ENCODE data around the gene LSM14A.

The LSM14A gene

DNA sequence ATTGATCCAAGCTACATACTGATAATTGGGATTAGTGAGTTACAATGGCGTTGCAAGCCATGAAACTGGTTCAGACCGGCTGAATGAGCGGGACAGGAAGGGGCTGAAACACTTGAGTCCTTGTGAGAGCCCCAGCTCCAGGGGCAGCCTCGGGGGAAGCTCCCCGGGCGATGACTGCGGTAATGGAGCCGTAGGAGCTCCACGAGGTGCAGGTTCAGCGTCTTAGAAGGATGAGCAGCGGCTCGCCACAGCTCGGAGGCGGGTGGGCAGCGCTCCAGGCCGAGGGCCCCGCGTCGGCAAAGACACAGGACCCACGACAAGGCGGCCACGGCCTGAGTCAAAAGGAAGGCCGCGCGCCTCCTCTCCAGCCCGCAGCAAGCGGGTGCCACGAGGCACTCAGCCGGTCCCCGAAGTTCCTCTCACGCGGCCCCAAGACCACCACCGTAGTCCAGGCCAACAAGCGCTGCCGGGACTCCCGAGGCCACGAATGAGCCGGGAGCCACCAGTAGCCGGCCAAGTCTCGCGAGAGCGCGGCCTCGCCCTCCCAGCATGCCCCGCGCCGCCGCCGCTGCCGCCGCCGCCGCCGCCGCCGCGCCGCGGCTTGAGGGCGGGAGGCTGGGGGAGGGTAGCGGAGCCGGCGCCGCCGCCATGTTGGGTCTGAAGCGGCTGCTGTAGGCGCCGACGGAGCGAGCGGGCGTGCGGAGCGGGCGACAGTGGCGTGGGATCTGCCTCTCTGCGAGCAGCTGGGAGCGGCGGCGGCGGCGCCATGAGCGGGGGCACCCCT is at the start of gene LSM14A (continued):
- TF ChIP-seq, protein P1, sequence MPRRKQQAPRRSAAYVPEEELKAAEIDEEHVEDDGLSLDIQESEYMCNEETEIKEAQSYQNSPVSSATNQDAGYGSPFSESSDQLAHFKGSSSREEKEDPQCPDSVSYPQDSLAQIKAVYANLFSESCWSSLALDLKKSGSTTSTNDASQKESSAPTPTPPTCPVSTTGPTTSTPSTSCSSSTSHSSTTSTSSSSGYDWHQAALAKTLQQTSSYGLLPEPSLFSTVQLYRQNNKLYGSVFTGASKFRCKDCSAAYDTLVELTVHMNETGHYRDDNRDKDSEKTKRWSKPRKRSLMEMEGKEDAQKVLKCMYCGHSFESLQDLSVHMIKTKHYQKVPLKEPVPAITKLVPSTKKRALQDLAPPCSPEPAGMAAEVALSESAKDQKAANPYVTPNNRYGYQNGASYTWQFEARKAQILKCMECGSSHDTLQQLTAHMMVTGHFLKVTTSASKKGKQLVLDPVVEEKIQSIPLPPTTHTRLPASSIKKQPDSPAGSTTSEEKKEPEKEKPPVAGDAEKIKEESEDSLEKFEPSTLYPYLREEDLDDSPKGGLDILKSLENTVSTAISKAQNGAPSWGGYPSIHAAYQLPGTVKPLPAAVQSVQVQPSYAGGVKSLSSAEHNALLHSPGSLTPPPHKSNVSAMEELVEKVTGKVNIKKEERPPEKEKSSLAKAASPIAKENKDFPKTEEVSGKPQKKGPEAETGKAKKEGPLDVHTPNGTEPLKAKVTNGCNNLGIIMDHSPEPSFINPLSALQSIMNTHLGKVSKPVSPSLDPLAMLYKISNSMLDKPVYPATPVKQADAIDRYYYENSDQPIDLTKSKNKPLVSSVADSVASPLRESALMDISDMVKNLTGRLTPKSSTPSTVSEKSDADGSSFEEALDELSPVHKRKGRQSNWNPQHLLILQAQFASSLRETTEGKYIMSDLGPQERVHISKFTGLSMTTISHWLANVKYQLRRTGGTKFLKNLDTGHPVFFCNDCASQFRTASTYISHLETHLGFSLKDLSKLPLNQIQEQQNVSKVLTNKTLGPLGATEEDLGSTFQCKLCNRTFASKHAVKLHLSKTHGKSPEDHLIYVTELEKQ (tag by site-specific recombination; IDR thresholded peaks at IDR 0.05; ENCODE audit: borderline replicate concordance) = peak; percentile 21; the same call in 1 of the 2 replicates
- TF ChIP-seq ZSCAN23 (tag by site-specific recombination; IDR thresholded peaks at IDR 0.05) (peak; percentile 40; the same call in 1 of the 2 replicates), ZNF624 (tag by site-specific recombination; IDR thresholded peaks at IDR 0.05) (no peak), ZNF175 (tag by site-specific recombination; IDR thresholded peaks at IDR 0.05) (no peak), ZNF335 (tag by site-specific recombination; conservative IDR thresholded peaks at IDR 0.05) (peak; percentile 99), ZBTB1 (tag by site-specific recombination; IDR thresholded peaks at IDR 0.05) (0 out of 2 replicates have a peak, but pooled peaks have one; percentile 11), ZNF350 (tag by site-specific recombination; IDR thresholded peaks at IDR 0.05) (no peak), FEZF1 (tag by site-specific recombination; IDR thresholded peaks at IDR 0.05) (0 out of 2 replicates have a peak, but pooled peaks have one; percentile 11), GLI4 (tag by site-specific recombination; IDR thresholded peaks at IDR 0.05) (no peak; the same call in 1 of the 2 replicates), ZNF146 (tag by site-specific recombination; IDR thresholded peaks at IDR 0.05) (peak; percentile 65), ZNF2 (tag by site-specific recombination; IDR thresholded peaks at IDR 0.05) (peak; percentile 97), ZNF140 (tag by site-specific recombination; IDR thresholded peaks at IDR 0.05) (no peak), SP2 (tag by site-specific recombination; IDR thresholded peaks at IDR 0.05) (peak; percentile 41), ZNF433 (tag by site-specific recombination; IDR thresholded peaks at IDR 0.05; ENCODE audit: low read depth) (no peak; the same call in 1 of the 2 replicates), ZNF48 (tag by site-specific recombination; IDR thresholded peaks at IDR 0.05) (no peak), KLF1 (tag by site-specific recombination; IDR thresholded peaks at IDR 0.05) (no peak), ZNF391 (tag by site-specific recombination; IDR thresholded peaks at IDR 0.05; ENCODE audit: borderline replicate concordance, low read depth) (peak; percentile 79), ZEB2 (tag by site-specific recombination; IDR thresholded peaks at IDR 0.05) (peak; percentile 95), SCRT2 (tag by site-specific recombination; IDR thresholded peaks at IDR 0.05) (peak; percentile 79)
- TF ChIP-seq, protein P2, sequence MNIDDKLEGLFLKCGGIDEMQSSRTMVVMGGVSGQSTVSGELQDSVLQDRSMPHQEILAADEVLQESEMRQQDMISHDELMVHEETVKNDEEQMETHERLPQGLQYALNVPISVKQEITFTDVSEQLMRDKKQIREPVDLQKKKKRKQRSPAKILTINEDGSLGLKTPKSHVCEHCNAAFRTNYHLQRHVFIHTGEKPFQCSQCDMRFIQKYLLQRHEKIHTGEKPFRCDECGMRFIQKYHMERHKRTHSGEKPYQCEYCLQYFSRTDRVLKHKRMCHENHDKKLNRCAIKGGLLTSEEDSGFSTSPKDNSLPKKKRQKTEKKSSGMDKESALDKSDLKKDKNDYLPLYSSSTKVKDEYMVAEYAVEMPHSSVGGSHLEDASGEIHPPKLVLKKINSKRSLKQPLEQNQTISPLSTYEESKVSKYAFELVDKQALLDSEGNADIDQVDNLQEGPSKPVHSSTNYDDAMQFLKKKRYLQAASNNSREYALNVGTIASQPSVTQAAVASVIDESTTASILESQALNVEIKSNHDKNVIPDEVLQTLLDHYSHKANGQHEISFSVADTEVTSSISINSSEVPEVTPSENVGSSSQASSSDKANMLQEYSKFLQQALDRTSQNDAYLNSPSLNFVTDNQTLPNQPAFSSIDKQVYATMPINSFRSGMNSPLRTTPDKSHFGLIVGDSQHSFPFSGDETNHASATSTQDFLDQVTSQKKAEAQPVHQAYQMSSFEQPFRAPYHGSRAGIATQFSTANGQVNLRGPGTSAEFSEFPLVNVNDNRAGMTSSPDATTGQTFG (tag by site-specific recombination; IDR thresholded peaks at IDR 0.05; ENCODE audit: borderline replicate concordance) = no peak
- TF ChIP-seq, protein P3, sequence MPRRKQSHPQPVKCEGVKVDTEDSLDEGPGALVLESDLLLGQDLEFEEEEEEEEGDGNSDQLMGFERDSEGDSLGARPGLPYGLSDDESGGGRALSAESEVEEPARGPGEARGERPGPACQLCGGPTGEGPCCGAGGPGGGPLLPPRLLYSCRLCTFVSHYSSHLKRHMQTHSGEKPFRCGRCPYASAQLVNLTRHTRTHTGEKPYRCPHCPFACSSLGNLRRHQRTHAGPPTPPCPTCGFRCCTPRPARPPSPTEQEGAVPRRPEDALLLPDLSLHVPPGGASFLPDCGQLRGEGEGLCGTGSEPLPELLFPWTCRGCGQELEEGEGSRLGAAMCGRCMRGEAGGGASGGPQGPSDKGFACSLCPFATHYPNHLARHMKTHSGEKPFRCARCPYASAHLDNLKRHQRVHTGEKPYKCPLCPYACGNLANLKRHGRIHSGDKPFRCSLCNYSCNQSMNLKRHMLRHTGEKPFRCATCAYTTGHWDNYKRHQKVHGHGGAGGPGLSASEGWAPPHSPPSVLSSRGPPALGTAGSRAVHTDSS (tag by site-specific recombination; IDR thresholded peaks at IDR 0.05) = no peak; the same call in none of the 2 replicates
- TF ChIP-seq, protein P4, sequence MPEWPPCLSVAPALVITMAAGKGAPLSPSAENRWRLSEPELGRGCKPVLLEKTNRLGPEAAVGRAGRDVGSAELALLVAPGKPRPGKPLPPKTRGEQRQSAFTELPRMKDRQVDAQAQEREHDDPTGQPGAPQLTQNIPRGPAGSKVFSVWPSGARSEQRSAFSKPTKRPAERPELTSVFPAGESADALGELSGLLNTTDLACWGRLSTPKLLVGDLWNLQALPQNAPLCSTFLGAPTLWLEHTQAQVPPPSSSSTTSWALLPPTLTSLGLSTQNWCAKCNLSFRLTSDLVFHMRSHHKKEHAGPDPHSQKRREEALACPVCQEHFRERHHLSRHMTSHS (tag by site-specific recombination; IDR thresholded peaks at IDR 0.05) = 0 out of 2 replicates have a peak, but pooled peaks have one; percentile 49
- TF ChIP-seq, protein P5, sequence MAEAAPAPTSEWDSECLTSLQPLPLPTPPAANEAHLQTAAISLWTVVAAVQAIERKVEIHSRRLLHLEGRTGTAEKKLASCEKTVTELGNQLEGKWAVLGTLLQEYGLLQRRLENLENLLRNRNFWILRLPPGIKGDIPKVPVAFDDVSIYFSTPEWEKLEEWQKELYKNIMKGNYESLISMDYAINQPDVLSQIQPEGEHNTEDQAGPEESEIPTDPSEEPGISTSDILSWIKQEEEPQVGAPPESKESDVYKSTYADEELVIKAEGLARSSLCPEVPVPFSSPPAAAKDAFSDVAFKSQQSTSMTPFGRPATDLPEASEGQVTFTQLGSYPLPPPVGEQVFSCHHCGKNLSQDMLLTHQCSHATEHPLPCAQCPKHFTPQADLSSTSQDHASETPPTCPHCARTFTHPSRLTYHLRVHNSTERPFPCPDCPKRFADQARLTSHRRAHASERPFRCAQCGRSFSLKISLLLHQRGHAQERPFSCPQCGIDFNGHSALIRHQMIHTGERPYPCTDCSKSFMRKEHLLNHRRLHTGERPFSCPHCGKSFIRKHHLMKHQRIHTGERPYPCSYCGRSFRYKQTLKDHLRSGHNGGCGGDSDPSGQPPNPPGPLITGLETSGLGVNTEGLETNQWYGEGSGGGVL (tag by site-specific recombination; IDR thresholded peaks at IDR 0.05) = peak; percentile 54
- TF ChIP-seq, protein P6, sequence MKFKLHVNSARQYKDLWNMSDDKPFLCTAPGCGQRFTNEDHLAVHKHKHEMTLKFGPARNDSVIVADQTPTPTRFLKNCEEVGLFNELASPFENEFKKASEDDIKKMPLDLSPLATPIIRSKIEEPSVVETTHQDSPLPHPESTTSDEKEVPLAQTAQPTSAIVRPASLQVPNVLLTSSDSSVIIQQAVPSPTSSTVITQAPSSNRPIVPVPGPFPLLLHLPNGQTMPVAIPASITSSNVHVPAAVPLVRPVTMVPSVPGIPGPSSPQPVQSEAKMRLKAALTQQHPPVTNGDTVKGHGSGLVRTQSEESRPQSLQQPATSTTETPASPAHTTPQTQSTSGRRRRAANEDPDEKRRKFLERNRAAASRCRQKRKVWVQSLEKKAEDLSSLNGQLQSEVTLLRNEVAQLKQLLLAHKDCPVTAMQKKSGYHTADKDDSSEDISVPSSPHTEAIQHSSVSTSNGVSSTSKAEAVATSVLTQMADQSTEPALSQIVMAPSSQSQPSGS (tag by site-specific recombination; IDR thresholded peaks at IDR 0.05; ENCODE audit: low read depth) = no peak
- TF ChIP-seq, protein P7, sequence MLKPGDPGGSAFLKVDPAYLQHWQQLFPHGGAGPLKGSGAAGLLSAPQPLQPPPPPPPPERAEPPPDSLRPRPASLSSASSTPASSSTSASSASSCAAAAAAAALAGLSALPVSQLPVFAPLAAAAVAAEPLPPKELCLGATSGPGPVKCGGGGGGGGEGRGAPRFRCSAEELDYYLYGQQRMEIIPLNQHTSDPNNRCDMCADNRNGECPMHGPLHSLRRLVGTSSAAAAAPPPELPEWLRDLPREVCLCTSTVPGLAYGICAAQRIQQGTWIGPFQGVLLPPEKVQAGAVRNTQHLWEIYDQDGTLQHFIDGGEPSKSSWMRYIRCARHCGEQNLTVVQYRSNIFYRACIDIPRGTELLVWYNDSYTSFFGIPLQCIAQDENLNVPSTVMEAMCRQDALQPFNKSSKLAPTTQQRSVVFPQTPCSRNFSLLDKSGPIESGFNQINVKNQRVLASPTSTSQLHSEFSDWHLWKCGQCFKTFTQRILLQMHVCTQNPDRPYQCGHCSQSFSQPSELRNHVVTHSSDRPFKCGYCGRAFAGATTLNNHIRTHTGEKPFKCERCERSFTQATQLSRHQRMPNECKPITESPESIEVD (tag by site-specific recombination; IDR thresholded peaks at IDR 0.05) = no peak
